GM21717 (cell line): Measurements from ENCODE around the gene TEX10.
"Not testable (repeated sequence)": the region's sequence is repeated elsewhere in the genome, so short reads cannot be mapped to it uniquely, and the experiment has no call there.

ENCODE experiments used
- ATAC-seq: cut with Tn5 transposase; IDR thresholded peaks from one replicate; pipeline ENCODE4 v1.9.1; 2021; ENCODE audit warnings: mild to moderate bottlenecking, moderate library complexity; ENCODE audit not compliant: unreplicated experiment

TEX10 gene

GRCh38 chr9:100351508-100351907 lies 1.2 kb downstream of the TEX10 start:
- no peak for ATAC-seq

- no peak for ATAC-seq
Measured at GRCh38 chr9:100350188-100350587, 2.6 kb downstream of the TEX10 start.

DNA sequence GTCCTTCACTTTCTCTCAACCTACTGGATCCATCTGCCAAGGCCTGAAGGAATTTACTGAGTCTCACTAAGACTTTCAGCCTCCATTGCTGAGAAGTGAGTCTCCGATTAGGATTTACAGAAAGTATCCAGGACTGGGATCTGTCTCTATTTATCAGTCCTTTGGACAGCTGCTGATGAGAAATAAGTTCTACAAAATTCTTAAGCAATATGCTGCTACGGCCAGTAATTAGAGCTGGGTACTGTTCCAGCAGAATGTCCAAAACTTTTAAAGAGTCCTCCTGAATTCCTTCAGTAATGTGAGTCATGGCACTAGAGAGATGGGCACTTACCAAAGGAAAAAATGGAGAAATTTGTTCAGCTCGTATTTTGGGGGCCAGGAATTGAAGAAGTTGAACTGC lies 5.9 kb downstream of the TEX10 start:
- ATAC-seq = no peak

DNA sequence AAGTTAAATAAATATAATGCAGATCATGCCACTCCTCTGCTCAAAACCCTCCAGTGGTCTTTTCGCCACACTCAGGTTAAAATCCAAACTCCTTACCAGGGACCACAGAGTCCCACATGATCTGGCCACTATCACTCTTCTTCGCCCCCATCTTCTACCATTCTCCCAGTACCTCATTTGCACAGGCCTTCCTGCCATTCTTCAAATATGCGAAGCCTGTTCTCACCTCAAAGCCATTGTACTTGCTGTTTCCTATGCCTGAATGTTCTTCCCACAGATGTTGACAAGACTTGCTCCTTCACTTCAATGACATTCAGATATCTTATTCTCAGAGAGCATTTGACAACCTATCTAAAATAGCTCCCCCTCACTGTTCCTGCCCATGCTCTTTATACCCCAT lies 10.9 kb downstream of the TEX10 start:
- ATAC-seq = no peak

GRCh38 chr9:100340224-100340623 lies 12.5 kb downstream of the TEX10 start:
- ATAC-seq = no peak

- not testable (repeated sequence) for ATAC-seq
Measured at GRCh38 chr9:100338736-100339135, 14.0 kb downstream of the TEX10 start.

DNA sequence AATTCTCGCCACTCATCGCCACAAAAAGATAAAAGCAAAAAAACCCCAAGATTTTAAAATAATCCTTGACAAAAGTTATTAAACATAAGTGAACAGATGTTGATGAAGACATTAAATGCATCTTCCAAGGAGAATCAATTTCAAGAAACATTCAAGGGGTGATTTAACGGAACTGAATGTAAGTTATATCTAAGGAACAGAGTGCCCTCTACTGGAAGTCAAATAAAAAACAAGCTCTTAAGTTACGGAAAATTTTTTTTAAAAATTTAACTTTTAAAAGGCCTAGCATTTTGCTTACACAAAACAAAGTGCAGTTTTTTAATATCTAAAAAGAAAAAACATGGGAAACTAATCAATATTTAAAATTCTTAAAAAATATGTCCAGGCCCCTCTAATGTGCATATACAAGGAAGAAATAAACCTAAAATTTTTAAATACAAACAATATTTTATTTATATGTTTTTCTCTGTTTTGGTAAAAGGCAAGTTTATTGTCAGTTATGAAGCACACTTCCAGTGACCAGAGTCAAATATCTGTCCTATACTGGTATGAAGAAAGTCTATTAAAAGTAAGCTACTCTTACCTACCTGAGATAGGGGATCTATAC lies 28.0 kb downstream of the TEX10 start:
- ATAC-seq = no peak

DNA sequence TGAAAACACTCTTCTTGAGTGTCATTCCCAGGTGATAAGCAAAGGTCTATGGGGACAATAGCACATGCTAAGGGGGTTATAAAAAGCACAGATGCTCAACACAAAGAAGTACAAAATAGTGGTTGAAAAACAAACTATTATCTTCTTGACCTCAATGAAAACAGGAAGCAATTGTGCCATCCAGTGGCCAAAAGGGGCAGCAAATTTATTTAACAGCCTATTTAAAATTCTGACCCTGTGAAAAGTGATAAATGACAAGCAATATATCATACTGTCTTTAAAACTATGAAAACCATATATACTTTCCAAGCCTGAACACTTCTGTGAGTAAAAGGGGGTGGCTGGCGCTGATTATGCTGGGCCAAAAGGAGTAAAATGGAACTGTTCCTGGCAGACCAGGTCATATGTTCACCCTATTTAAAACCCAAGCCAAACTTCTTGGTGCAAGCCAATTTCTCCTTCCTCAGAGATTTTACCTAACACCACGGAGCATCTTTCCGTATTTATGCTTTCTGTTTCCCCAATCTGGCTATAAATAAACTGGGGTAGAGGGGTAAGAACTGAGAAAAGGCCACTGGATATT lies 29.7 kb downstream of the TEX10 start:
- ATAC-seq = no peak

GRCh38 chr9:100317706-100318105 lies 35.0 kb downstream of the TEX10 start:
- no peak for ATAC-seq

- ATAC-seq = no peak
Measured at GRCh38 chr9:100315561-100315960, 37.2 kb downstream of the TEX10 start.

GRCh38 chr9:100309992-100310391 lies 42.8 kb downstream of the TEX10 start:
- ATAC-seq = no peak

DNA sequence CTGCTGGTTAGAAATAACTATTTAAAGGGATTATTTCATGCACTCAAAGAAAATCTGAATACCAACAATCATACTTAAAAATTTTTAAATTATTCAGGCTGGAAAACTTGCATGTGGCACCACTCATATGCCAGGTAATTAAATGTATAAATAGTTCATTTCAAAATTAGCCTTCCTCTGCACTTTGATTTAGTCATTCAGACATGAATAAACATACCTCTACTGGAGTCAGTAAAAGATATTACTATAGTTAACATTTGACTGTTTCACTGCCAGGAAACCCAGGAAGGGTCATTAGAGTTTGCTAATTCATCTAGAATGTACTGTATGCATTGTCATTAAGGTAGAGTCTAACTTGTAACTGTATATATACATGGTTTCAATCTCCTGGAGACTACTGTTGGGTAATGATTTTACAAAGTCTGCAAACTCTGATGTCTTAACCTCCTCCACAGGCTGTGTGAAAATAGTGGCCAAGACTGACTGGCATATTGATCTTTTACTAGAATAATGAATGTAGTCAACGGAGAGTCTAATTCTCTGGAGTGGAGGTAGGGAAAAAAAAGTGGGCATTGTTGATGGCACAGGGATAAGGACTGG lies 43.7 kb downstream of the TEX10 start:
- ATAC-seq = no peak

DNA sequence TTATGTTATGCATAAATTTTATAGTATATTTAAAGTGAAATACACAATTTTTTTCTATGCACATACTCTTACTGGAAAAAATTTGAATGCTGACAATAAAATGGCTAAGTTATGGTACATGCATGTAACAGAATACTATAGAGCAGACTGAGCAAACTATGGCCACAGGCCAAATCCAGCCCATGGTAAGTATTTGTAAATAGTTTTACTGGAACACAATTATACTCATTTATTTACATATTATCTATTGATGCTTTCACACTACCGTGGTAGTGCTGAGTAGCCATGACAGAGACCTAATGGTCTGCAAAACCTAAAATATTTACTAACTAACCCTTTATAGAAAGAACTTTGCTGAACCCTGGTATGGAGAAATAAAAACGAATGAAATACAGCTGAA lies 45.7 kb downstream of the TEX10 start:
- no peak for ATAC-seq

- ATAC-seq = no peak
Measured at GRCh38 chr9:100306283-100306682, 46.5 kb downstream of the TEX10 start.

GRCh38 chr9:100303747-100304146 lies 49.0 kb downstream of the TEX10 start:
- ATAC-seq = no peak

- no peak for ATAC-seq
Measured at GRCh38 chr9:100298378-100298777, 54.4 kb downstream of the TEX10 start.

GRCh38 chr9:100296407-100296806 lies 56.3 kb downstream of the TEX10 start:
- no peak for ATAC-seq

- ATAC-seq = no peak
Measured at GRCh38 chr9:100295240-100295639, 57.5 kb downstream of the TEX10 start.

DNA sequence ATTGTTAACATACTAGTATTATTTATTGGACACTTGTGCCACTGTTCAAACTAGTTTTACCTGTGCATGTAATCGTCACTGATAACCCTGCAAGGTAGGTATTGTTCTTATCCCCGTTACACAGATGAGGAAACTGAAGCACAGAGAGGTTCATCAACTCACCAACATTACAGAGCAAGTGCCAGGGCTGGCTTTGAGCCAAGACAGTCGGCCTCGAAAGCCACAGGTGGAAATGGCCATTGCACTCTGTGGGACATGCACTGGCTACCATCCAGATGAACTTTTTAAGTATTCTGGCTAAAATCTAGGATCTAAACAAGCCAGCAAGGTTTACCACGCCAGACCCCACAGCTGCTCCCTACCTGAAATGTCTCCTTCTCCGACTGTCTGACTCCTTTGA lies 57.9 kb downstream of the TEX10 start:
- no peak for ATAC-seq

- ATAC-seq = no peak
Measured at GRCh38 chr9:100294341-100294740, 58.4 kb downstream of the TEX10 start.

GRCh38 chr9:100292414-100292813 lies 60.3 kb downstream of the TEX10 start:
- ATAC-seq = no peak

DNA sequence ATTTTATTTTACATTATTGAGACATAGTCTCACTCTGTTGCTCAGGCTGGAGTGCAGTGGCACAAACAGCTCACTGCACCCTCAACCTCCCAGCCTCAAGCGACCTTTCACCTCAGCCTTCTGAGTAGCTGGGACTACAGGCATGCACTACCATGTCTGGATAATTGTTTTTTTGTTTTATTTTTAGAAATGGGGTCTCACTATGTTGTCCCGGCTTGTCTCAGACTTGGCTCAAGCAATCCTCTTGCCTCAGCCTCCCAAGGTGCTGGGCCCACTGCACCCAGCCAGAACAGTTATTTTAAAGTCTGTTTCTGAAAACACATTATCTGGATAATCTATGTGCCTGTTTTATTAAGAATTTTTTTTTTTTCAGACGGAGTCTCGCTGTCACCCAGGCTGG lies 62.0 kb downstream of the TEX10 start:
- no peak for ATAC-seq

GRCh38 chr9:100287186-100287585 lies 65.6 kb downstream of the TEX10 start:
- no peak for ATAC-seq
